HuH-7.5 (cell line): ENCODE data around the gene TEX35.
"Not testable (repeated sequence)": the region's sequence is repeated elsewhere in the genome, so short reads cannot be mapped to it uniquely, and the experiment has no call there.

Experiments
- DNase-seq: peaks from one replicate; pipeline ENCODE4 v3.0.0; 2011; ENCODE audit warnings: low spot score

TEX35 gene

DNA sequence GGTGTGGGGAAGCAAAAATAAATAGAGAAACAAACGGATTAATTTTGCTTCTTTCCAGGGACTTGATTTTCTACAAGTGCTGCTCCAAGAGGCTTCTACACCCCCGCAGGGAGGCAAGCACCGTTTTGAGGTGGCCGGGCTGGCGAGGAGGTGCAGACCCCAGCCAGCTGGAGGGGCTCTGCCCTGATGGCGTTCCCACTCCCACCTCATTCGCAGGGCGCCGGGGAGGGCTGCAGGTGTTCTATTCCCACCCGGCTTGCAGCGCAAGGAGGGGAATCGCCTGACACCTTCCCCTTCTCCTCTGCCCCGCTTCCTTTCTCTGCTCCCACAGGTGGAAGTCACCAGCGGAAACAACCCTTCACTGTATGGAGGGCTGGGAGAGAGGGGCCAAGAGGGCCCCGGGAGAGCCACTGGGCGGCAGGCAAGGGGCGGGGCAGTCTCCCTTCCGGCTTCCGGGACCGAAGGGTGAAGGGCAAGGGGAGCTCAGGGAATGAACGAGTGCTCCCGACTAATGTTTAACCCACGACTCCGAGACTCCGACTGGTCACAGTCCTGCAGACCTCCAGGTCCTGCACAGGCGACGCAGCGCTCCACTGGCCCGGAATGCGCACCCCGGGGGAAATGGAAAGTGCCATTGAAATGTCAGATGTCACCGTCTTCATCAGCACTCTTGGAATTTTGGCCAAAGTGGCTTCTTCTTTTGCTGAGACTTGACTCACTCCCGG is 29.1 kb downstream of the TEX35 start:
- DNase-seq: peak; percentile 75

DNA sequence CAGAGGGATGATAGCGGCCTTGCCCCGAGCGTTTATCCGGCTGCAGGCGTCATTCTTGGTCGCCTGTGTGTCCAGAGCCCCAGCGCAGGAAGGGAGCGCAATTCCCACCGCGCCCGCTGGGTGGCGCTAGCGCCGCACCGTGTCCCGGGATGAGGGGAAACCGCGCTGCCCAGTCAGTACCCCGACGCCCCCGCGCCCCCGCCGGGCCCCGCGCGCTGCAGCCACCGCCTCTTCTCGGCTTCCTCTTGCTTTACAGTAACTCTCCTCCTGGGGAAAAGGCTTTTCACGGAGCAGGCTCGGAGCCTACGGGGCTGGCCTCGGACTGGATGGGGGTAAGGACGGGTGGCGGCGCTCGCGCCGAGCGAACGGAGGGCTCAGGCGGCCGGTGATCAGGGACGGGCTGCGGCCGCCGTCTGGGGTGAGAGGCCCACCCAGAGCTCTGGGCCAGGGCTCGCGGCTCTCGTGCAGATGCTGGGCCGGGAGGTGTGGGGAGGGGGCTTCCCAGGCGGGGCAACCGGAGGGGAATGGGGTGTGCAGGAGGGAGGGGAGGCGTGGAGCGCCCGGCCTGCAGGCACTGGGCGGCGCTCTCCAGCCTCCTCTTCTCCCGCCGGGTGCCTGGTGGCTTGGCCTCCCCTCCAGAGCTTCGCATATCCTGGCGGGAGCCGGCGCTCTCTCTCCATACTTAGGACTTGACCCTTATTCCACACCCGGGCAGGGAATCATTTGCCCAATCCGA is 29.8 kb downstream of the TEX35 start:
- DNase-seq: peak; percentile 71

DNA sequence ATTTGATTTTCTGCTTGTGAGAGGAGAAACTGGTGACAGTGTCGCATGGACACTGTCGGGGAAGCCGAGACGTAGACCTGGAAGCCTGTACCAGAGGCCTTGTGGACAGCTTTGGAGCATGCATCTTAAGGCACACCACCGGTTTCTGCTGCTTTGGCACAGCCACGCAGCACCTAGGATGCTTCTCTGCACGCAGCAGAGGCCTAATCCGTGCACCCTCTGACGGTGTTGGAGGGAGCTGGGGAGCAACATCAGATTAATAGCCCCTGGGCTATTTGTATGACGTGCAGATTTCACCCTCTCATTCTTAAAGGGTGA is 30.3 kb downstream of the TEX35 start:
- no peak for DNase-seq

DNA sequence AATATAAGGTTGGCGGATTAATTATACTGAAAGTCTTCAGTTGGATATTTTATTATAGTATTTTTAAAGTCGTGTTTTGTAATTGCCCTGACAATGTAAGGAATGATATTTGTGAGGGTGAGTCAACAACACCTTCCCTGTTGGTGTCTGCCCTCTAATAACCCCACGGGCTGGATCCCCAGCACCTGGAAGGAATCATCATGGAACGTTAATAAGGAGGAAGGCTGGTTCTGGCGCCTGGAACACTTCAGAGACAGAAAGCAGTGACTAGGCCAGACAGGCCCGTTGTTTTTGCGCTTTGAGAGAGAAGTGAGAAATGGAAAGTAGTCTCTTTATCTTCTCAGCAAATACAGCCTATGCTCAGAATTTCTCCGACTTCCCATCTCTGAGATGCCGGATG is 31.6 kb downstream of the TEX35 start:
- no peak for DNase-seq

DNA sequence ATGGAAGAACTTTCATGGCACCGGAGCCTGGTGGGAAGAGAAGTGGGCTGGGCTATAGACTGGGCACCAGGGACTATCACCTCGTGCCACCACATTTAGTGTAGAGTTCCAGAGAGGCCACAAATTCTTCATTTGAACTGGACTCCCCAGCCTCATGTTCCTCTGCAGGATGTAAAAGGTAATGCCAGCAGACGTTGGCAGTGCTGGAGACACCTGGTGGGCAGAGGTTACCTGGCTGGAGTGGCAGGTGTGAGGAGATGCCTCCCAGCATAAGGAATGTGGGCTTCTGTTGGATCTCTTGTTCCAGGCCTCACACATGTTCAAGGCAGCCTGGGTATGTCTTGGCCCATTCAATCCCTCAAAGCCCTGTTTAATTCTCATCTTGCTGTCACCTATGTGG is 35.2 kb downstream of the TEX35 start:
- no peak for DNase-seq

DNA sequence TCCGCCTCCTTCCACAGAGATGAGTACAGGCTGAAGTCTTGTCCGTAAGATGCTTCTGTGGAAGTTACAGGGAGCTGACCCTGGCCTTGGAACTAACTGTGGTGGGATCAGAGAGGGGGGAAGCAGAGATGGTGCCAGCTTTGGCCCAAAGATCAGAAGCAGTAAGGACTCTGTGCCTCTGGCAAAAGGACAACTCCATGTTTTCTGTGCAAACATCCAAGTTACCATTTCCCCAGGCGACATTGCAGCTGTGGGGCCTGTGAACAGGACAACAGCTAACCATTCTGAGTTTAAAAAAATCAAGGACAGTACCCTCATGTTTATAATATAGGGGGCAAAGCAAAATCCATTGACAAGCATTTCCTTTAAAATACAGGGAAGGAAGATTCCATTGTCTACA is 38.4 kb downstream of the TEX35 start:
- no peak for DNase-seq

DNA sequence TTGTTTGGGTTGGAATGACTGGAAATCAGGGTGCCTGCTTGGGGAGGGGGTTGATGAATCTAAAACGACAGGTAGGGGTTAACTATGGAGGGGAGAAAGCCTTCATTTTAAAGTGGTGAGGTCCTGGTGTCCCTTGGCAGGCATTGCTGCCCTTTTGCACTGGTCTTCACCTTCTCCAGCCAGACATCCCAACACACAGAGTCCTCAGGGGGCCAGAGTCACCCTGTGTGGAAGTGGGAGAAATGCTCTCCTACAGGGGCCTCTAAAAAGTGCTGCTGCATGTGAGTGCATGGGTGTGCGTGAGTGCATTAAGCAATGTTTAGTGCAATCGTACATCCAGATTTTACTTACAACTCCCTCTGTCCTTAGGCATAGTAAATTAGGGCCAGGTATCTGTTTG is 39.0 kb downstream of the TEX35 start:
- DNase-seq: no peak

DNA sequence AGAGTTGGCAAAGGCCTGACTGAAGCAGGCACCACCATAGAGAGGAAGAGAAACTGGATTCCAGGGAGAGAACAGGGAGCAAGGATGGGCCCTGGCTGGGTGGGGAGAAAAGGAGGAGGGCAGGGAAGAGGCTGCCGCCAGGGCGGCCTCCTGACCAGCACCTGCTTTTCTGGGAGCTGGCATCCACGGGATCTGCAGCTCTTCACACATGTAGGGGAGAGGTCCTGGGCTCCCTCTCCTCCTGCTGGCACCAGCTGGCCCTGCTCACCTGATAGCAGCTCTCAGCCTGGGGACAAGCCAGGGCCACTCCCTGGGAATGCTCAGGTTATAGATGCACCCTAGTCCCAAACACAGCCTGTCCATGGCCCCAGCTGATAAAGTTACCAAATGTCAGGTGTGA is 39.9 kb downstream of the TEX35 start:
- no peak for DNase-seq

DNA sequence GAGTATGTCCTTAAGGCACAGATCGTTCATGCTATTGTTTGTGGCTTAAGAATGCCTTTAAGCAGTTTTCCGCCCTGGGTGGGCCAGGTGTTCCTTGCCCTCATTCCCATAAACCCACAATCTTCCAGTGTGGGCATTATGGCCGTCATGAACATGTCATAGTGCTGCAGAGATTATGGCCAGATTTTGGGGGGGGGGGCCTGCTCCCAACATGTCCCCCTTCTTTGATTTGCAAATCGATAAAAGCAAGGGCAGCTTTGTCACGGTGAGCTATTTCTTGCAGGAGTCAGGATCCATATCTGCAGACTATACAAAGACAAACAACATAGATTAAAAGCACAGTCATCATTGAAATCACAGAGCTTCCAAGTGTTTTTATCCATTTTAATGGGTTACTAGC is 41.4 kb downstream of the TEX35 start:
- not testable (repeated sequence) for DNase-seq

DNA sequence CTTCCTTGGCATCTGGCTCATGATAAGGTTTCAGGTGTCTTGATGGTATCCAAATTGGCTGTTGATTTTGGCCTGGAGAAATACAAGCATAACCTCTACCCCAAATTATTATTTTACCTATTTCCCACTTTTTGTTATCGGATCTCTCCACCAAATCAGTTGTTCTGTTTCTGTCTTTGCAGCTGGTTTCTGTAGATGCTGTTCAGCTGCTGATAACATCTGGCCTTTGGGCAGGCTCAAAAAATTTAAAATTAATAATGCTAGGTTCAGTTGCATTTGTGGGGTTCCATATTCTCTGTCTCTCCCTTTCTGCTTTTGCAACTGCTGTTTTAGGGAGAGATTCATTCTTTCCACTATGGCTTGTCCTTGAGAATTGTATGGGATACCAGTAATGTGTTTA is 42.7 kb downstream of the TEX35 start:
- DNase-seq: not testable (repeated sequence)

DNA sequence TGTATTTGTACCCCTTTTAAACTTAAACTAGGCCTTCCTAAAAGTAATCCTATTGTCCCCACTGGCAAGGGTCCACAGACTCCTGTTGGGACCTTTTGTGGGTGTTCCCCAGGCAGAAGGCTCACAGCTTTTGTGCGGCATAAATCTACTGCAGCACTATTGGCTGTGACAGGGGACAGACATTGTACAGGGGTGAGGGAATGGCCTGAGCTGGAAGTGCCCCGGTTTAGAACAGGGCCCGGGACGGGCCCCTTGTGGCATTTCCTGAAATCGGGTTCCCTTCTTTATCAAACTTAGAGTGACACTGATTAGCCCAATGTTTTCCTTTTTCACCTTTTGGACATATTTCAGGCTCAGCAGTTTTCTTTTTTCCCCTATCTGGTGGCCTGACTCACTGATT is 45.9 kb downstream of the TEX35 start:
- not testable (repeated sequence) for DNase-seq

DNA sequence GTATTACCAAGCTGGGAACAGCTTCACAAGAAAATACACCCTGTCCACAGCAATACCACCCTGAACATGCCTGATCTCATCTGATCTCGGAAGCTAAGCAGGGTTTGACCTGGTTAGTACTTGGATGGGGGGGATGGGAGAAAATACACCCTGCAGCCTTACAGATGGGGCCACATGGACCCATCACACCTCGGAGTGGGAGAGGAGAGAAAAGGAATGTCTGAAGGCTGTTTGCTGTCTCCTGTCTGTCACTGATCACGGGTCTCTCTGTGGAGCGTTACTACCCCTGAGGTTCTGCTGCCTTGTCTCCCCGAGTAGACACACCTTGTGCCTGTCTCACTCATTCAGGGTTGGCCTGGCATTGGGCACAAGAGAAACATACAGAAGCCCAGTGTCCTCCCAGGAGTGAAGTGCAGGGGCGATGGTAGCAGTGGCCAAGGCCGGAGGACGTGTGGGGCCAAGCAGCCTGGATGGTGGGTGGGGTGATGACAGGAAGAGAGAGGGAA is 48.0 kb downstream of the TEX35 start:
- DNase-seq: no peak

DNA sequence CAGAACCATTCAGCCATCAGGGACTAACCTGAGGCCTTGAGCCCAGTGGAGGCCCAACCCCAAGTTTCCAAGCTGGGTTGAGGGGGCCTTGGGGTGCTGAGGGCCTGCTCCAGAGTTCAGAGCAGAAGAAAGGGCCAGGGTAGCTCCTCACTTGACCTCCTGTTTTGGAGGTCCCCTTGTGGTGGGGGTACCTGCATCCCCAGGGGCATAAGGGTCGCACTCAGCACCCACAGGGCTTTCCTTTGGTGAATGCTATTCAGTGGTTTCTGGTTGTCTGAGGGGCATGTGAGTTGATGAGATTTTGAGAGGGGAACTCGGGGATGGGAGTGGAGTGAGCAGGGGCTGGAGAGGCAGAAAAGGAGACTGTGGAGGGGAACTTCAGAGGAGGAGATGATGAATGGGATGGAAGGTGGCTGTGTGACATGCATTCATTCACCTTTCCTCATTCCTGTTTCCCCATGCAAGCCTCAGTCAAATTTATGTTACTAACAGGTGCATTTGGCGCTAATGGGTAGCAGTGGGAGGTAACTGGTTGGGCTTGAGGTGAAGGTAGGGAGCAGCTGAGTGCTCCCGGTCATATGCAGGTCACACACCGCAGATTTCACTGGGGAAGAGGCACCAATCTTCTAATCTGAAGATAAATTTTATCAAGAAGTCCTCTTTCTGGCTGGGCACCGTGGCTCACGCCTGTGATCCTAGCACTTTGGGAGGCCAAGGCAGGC is 50.4 kb downstream of the TEX35 start:
- no peak for DNase-seq

DNA sequence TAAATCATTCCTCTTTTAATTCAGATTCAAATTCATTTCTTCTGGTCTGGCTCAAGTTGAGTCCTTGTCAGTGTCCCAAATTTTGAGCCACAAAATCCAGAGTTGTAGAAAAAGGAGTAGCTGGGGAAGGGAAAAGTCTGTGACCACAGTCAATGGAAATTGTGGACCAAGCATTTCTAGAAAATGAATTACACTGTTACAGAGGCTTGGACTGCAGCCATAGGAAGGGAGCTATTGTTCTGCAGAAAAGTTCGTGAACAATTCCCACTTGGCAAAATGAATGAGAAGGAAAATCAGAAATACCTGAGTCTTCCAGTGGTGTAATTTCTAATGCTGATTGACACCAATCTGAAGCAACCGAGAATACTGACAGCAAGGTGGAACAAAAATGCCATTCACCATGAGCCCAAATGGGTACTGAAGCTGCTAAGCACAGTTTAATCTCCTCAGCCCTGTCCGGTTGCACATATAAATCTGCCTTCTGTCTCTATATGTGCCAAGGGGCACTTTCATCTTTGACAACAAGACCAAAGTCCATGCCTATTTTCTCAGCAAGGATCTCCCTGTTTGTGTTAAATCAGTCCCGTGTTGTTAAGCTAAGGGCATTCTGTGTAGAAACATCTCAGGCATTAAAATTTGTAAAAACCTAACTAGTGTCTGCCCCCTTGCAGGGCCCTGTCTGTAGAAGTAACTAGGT is 51.3 kb downstream of the TEX35 start:
- DNase-seq: no peak

DNA sequence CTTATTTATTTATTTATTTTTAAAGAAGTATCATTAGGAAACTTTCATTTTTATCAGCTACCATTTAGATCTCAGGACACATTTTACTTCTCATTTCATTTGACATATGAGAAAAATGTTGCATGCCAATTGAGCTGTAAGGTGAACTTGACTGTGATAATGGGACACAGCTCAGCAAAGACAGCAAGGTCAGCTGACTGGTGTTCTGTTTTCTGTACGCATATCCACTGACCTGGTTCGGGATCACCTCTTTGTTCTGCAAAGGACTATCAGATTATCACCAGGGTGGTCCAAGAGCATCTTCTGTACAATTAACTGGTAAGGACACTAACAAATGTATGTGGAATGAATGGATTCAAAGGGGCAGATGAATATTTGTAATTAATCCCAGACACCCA is 51.9 kb downstream of the TEX35 start:
- no peak for DNase-seq

DNA sequence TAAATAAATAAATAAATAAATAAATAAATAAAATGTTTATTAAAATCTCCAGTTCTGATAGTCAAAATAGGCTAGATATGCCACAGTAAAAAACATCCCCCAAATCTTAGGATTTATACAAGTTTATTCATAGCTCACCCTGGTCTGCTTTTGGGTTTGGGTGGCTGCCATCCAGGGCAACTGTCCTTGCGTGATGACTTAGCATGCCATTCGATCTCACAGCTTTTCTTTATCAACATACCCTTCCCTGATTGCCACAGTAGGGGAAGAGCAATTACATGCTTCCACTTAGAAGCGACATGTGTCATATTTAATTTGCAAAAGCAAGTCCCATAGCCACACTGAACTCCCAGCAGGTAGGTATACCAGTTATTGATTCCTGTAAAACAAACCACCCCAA is 52.7 kb downstream of the TEX35 start:
- DNase-seq: no peak

DNA sequence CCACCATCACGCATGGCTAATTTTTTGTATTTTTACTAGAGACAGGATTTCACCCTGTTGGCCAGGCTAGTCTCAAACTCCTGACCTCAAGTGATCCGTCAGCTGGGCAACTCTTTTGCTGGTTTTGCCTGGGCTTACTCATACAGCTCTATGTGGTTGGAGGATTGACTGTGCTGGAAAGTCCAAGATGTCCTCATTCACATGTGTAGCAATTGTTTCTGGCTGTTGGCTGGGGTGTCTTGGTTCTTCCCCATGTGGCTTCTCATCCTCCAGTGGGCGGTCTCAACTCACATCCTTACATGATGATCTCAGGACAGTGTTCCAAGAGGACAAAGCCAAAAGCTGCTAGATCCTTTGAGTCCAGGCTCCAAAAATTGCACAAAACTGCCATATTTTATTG is 53.3 kb downstream of the TEX35 start:
- DNase-seq: no peak

DNA sequence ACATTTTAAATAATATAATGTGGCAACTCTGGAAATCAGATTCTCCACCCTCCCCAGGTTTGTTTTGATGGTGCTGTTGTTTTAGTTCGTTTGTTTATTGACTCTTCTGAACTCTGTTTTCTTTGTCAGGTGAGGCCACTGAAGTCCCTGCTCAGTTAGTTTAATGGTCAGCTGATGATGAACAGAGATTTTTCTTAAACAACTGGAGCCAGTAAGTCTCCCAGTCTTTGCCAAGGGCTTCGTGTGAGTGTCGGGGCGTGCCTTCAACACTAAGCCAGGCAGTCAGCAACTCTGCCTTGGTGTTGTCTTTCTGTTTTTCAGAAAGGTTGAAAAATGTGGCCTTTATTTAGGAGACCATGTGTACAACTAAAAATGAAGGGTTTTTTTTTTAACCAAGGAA is 58.9 kb downstream of the TEX35 start:
- no peak for DNase-seq
